ENCODE results near the gene KMT5B.

The KMT5B gene

DNA sequence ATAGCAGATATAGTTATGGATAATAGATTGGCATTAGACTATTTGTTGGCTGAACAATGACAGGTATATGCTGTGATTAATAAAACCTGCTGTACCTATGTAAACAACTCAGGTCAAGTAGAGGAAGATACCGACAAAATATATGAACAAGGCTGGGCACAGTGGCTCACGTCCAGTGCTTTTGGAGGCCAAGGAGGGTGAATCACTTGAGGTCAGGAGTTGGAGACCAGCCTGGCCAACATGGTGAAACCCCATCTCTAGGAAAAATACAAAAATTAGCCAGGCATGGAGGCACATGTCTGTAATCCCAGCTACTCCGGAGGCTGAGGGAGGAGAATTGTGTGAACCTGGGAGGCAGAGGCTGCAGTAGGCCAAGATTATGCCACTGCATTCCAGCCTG lies 77.9 kb downstream of the KMT5B start:
- Histone ChIP-seq H3K27ac (ENCODE audit: extremely low read depth, low read depth, low read length) (no peak overlapping the region), H3K9me3 (ENCODE audit: control insufficient read depth, insufficient read depth, low read depth, low read length) (no peaks in the 10 kb centered on the region), H3K4me1 (ENCODE audit: control insufficient read depth, insufficient read depth, low read length) (no peaks in the 10 kb centered on the region), H3K4me3 (ENCODE audit: low read depth, low read length) (no peak overlapping the region), H3K36me3 (ENCODE audit: control insufficient read depth in 2 of 2, insufficient read depth in 1 of 2, low read length in 2 of 2) (no peaks in the 10 kb centered on the region)
- TF ChIP-seq ZNF660 (tag by site-specific recombination; IDR thresholded peaks at IDR 0.05) (no peak), ZSCAN4 (tag by site-specific recombination; IDR thresholded peaks at IDR 0.05) (no peak), ZNF114 (tag by site-specific recombination; IDR thresholded peaks at IDR 0.05) (no peak), ZFP69B (tag by site-specific recombination; IDR thresholded peaks at IDR 0.05) (no peak), ZNF26 (tag by site-specific recombination; IDR thresholded peaks at IDR 0.05) (no peak), ZNF707 (tag by site-specific recombination; IDR thresholded peaks at IDR 0.05) (no peak), ZBTB20 (tag by site-specific recombination; IDR thresholded peaks at IDR 0.05) (no peak), OSR2 (tag by site-specific recombination; IDR thresholded peaks at IDR 0.05) (no peak), ZNF248 (tag by site-specific recombination; IDR thresholded peaks at IDR 0.05) (no peak)
- ChIA-PET POLR2A (no interaction called here), CTCF (interaction anchor here (0.7 kb wide), 1 partner anchor 63 kb away, joined by 3 read pairs; no protein-coding TSS in a partner anchor)

GRCh38 chr11:68133761-68134160 lies 79.3 kb downstream of the KMT5B start:
- ChIA-PET CTCF (no interaction called here), POLR2A (interaction anchor here (0.6 kb wide), 2 partner anchors 13 to 16 kb away, joined by 3 read pairs; no protein-coding TSS in a partner anchor)
- Histone ChIP-seq H3K9me3 (ENCODE audit: control insufficient read depth, insufficient read depth, low read depth, low read length) (no peaks in the 10 kb centered on the region), H3K36me3 (ENCODE audit: control insufficient read depth in 2 of 2, insufficient read depth in 1 of 2, low read length in 2 of 2) (no peaks in the 10 kb centered on the region), H3K27ac (ENCODE audit: extremely low read depth, low read depth, low read length) (no peak overlapping the region), H3K4me1 (ENCODE audit: control insufficient read depth, insufficient read depth, low read length) (no peaks in the 10 kb centered on the region), H3K4me3 (ENCODE audit: low read depth, low read length) (no peak overlapping the region)
- TF ChIP-seq ZNF138 (tag by site-specific recombination; IDR thresholded peaks at IDR 0.05; ENCODE audit: borderline replicate concordance) (no peak), ZNF747 (tag by site-specific recombination; IDR thresholded peaks at IDR 0.05) (no peak), ZSCAN4 (tag by site-specific recombination; IDR thresholded peaks at IDR 0.05) (no peak), ZFP41 (tag by site-specific recombination; IDR thresholded peaks at IDR 0.05; ENCODE audit: borderline replicate concordance) (no peak), MYNN (tag by site-specific recombination; IDR thresholded peaks at IDR 0.05; ENCODE audit: borderline replicate concordance) (no peak)
- TF ChIP-seq, protein P1, sequence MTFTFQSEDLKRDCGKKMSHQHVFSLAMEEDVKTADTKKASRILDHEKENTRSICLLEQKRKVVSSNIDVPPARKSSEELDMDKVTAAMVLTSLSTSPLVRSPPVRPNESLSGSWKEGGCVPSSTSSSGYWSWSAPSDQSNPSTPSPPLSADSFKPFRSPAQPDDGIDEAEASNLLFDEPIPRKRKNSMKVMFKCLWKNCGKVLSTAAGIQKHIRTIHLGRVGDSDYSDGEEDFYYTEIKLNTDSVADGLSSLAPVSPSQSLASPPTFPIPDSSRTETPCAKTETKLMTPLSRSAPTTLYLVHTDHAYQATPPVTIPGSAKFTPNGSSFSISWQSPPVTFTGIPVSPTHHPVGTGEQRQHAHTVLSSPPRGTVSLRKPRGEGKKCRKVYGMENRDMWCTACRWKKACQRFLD (tag by site-specific recombination; IDR thresholded peaks at IDR 0.05): no peak

- H3K4me3 ChIP-seq (ENCODE audit: low read depth, low read length): no peak overlapping the region
- H3K9me3 ChIP-seq (ENCODE audit: control insufficient read depth, insufficient read depth, low read depth, low read length): no peaks in the 10 kb centered on the region
- no peak for TF ChIP-seq ZNF658 (tag by site-specific recombination; IDR thresholded peaks at IDR 0.05)
- no peaks in the 10 kb centered on the region for H3K36me3 ChIP-seq (ENCODE audit: control insufficient read depth in 2 of 2, insufficient read depth in 1 of 2, low read length in 2 of 2)
- H3K4me1 ChIP-seq (ENCODE audit: control insufficient read depth, insufficient read depth, low read length): no peaks in the 10 kb centered on the region
- ChIA-PET POLR2A (no interaction called here), CTCF (no interaction called here)
- no peak overlapping the region for H3K27ac ChIP-seq (ENCODE audit: extremely low read depth, low read depth, low read length)
These were observed 83.0 kb downstream of the KMT5B start for GRCh38 chr11:68130121-68130520.

Data from HEK293 (cell line).